Panc1 (cell line): ENCODE measurements around the gene TTLL4. TPM values are rescaled to one million over a fixed set of nuclear protein-coding genes. Genes with fewer than 3 reads are reported as not detected.

Experiments
- ATAC-seq: fragments of 200-7000 bp; cut with Tn5 transposase; 2 replicates; pipeline ENCODE4 v1.9.1; 2020; ENCODE audit warnings: mild to moderate bottlenecking, moderate library complexity
- BruUV-seq: library from RNA; stranded (reverse); fragments of 400-500 nt; replicated peaks from 2 replicates; lab custom pipeline; 2021; lab: Mats Ljungman, UMichigan
- CTCF ChIA-PET: fragments of 300-600 bp; sonication (Branson Sonifier 250); formaldehyde crosslinking; loops from one replicate; lab custom pipeline; 2022; ENCODE audit warnings: antibody characterized with exemption; lab: Charles Lee
- POLR2A ChIA-PET: fragments of 300-600 bp; sonication (Branson Sonifier 250); formaldehyde crosslinking; loops from one replicate; lab custom pipeline; 2022; ENCODE audit warnings: antibody characterized with exemption; lab: Charles Lee
- DNase-seq: peaks from one replicate; pipeline ENCODE4 v3.0.0-alpha.2; 2010; ENCODE audit warnings: low read depth, low spot score
- H3K27ac ChIP-seq: 2 replicates; pipeline ENCODE4 v1.5.1; 2011; ENCODE audit warnings: mild to moderate bottlenecking, low read length, inconsistent platforms
- H3K27me3 ChIP-seq: fragments of 200-500 bp; sonication (Bioruptor generic); 2 replicates; pipeline ENCODE4 v1.6.0; 2014; ENCODE audit warnings: low read length, inconsistent platforms; ENCODE audit not compliant: control insufficient read depth, insufficient read depth
- H3K36me3 ChIP-seq: fragments of 200-500 bp; sonication (Bioruptor generic); 2 replicates; pipeline ENCODE4 v1.5.1; 2014; ENCODE audit warnings: inconsistent platforms, mild to moderate bottlenecking, low read length, moderate library complexity; ENCODE audit not compliant: control insufficient read depth, insufficient read depth
- H3K4me1 ChIP-seq: 2 replicates; pipeline ENCODE4 v1.5.1; 2011; ENCODE audit warnings: inconsistent platforms, mild to moderate bottlenecking, low read length, moderate library complexity; ENCODE audit not compliant: control insufficient read depth, insufficient read depth
- H3K4me3 ChIP-seq, 2 experiments: 2 replicates each; pipeline ENCODE4 v1.5.1; 2011 to 2012; ENCODE audit warnings: low read depth in 2 of 2, low read length in 2 of 2, mild to moderate bottlenecking in 2 of 2, inconsistent platforms in 1 of 2, moderate library complexity in 1 of 2
- H3K9me3 ChIP-seq: fragments of 200-500 bp; sonication (Bioruptor generic); 2 replicates; pipeline ENCODE4 v1.5.1; 2014; ENCODE audit warnings: low read depth, mild to moderate bottlenecking, inconsistent platforms, low read length, moderate library complexity; ENCODE audit not compliant: control insufficient read depth, insufficient read depth
- POLR2AphosphoS5 ChIP-seq: IDR thresholded peaks from 2 replicates; pipeline ENCODE4 v1.6.1; 2012; ENCODE audit warnings: mild to moderate bottlenecking, low read depth, low read length, moderate library complexity
- SIN3A ChIP-seq: IDR thresholded peaks from 2 replicates; pipeline ENCODE4 v1.6.1; 2012; ENCODE audit warnings: low read depth, mild to moderate bottlenecking, low read length, moderate library complexity, borderline replicate concordance; ENCODE audit not compliant: insufficient read depth
- TCF7L2 ChIP-seq: IDR thresholded peaks from 2 replicates; pipeline ENCODE4 v1.6.1; 2011; ENCODE audit warnings: mild to moderate bottlenecking, low read depth, low read length, inconsistent platforms
- in situ Hi-C: cut with HindIII; loops from 2 replicates; pipeline ENCODE4 v1.10.0; 2016; ENCODE audit warnings: low sequenced_read_pairs, low pct_unique_long_range_greater_than_20kb
- intact Hi-C: fragments of 100-400 bp; cut with micrococcal nuclease; formaldehyde crosslinking; loops from one replicate; pipeline ENCODE4 v1.10.0; 2022; ENCODE audit not compliant: unreplicated experiment
- total RNA-seq: library from RNA; stranded (reverse); gene quantifications from one replicate; pipeline ENCODE4 v1.2.1, GENCODE V29; 2021; ENCODE audit not compliant: unreplicated experiment
- TF ChIP-seq, protein P1 (sequence below), 2 experiments: IDR thresholded peaks; 2 replicates each; pipeline ENCODE4 v1.6.1; 2011 to 2012; ENCODE audit warnings: low read depth in 2 of 2, control low read depth in 1 of 2, low read length in 1 of 2, mild to moderate bottlenecking in 1 of 2, moderate library complexity in 1 of 2; ENCODE audit not compliant: insufficient read depth in 1 of 2
- TF ChIP-seq, protein P2 (sequence below): fragments of 450-650 bp; IDR thresholded peaks from 2 replicates; pipeline ENCODE4 v1.5.1; 2017; ENCODE audit warnings: mild to moderate bottlenecking

Gene TTLL4
- total RNA-seq, 1 experiment from 2014 or later, result 45.6 TPM

- POLR2A ChIA-PET, result no interaction called here
- intact Hi-C loops, result no loop called here
Measured at GRCh38 chr2:218736531-218736930, 25.9 kb downstream of the TTLL4 start.

GRCh38 chr2:218743068-218743467 lies 32.4 kb downstream of the TTLL4 start:
- in situ Hi-C loops (no loop called here), intact Hi-C loops (no loop called here)
- H3K27ac ChIP-seq, result no peak overlapping the region
- TF ChIP-seq SIN3A (no peak), POLR2AphosphoS5 (no peak), TCF7L2 (no peak)
- TF ChIP-seq, protein P1, sequence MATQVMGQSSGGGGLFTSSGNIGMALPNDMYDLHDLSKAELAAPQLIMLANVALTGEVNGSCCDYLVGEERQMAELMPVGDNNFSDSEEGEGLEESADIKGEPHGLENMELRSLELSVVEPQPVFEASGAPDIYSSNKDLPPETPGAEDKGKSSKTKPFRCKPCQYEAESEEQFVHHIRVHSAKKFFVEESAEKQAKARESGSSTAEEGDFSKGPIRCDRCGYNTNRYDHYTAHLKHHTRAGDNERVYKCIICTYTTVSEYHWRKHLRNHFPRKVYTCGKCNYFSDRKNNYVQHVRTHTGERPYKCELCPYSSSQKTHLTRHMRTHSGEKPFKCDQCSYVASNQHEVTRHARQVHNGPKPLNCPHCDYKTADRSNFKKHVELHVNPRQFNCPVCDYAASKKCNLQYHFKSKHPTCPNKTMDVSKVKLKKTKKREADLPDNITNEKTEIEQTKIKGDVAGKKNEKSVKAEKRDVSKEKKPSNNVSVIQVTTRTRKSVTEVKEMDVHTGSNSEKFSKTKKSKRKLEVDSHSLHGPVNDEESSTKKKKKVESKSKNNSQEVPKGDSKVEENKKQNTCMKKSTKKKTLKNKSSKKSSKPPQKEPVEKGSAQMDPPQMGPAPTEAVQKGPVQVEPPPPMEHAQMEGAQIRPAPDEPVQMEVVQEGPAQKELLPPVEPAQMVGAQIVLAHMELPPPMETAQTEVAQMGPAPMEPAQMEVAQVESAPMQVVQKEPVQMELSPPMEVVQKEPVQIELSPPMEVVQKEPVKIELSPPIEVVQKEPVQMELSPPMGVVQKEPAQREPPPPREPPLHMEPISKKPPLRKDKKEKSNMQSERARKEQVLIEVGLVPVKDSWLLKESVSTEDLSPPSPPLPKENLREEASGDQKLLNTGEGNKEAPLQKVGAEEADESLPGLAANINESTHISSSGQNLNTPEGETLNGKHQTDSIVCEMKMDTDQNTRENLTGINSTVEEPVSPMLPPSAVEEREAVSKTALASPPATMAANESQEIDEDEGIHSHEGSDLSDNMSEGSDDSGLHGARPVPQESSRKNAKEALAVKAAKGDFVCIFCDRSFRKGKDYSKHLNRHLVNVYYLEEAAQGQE (IDR thresholded peaks at IDR 0.05; ENCODE audit: insufficient read depth in 1 of 2, low read depth in 2 of 2, low read length in 1 of 2), result no peak
- TF ChIP-seq, protein P2, sequence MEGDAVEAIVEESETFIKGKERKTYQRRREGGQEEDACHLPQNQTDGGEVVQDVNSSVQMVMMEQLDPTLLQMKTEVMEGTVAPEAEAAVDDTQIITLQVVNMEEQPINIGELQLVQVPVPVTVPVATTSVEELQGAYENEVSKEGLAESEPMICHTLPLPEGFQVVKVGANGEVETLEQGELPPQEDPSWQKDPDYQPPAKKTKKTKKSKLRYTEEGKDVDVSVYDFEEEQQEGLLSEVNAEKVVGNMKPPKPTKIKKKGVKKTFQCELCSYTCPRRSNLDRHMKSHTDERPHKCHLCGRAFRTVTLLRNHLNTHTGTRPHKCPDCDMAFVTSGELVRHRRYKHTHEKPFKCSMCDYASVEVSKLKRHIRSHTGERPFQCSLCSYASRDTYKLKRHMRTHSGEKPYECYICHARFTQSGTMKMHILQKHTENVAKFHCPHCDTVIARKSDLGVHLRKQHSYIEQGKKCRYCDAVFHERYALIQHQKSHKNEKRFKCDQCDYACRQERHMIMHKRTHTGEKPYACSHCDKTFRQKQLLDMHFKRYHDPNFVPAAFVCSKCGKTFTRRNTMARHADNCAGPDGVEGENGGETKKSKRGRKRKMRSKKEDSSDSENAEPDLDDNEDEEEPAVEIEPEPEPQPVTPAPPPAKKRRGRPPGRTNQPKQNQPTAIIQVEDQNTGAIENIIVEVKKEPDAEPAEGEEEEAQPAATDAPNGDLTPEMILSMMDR, result no peak
- CTCF ChIA-PET, result no interaction called here
- no peak overlapping the region for H3K4me3 ChIP-seq
- BruUV-seq, result no TSS peak
- POLR2A ChIA-PET, result no interaction called here
- H3K27me3 ChIP-seq, result no peaks in the 10 kb centered on the region
- H3K9me3 ChIP-seq, result no peaks in the 10 kb centered on the region
- DNase-seq (no peak), ATAC-seq (no peak)
- peaks cover 5% of the 10 kb centered on the region; the same call in 1 of the 2 replicates for H3K36me3 ChIP-seq
- no peaks in the 10 kb centered on the region for H3K4me1 ChIP-seq

More at GRCh38 chr2:218736531-218736930, 25.9 kb downstream of the TTLL4 start:
- in situ Hi-C loops, result no loop called here
- ATAC-seq (no peak), DNase-seq (no peak)
- no peaks in the 10 kb centered on the region for H3K9me3 ChIP-seq
- H3K36me3 ChIP-seq, result peaks cover 6% of the 10 kb centered on the region; the same call in 1 of the 2 replicates
- CTCF ChIA-PET, result interaction anchor here (0.6 kb wide), 1 partner anchor 14 kb away, joined by 3 read pairs; no protein-coding TSS in a partner anchor
- no peaks in the 10 kb centered on the region for H3K27me3 ChIP-seq
- H3K4me3 ChIP-seq, result no peak overlapping the region
- TF ChIP-seq SIN3A, result no peak
- no peak overlapping the region for H3K27ac ChIP-seq
- BruUV-seq, result no TSS peak
- peaks cover 15% of the 10 kb centered on the region for H3K4me1 ChIP-seq

DNA sequence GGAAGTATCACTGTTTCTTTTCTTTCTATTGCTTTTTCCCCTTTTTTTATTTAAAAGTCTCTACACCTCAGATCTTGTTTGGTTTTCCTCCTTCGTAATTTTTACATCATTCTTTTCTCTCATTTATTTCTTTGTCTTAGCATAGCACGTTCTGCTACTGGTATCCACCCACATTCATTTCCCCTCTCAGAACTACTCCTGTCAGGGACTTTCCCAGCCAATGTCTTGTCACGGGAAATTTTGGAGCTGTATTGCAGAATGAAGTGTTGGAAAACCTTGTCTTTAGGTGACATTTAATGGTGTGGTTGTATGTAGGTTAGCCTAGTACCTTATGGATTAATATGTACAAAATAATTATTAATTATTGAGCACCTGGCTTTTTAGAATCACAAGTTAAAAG lies 34.0 kb downstream of the TTLL4 start:
- CTCF ChIA-PET, result no interaction called here
- no peaks in the 10 kb centered on the region; the same call in 1 of the 2 replicates for H3K36me3 ChIP-seq

More for the DNA sequence above, 34.0 kb downstream of the TTLL4 start:
- POLR2A ChIA-PET, result no interaction called here
- BruUV-seq, result no TSS peak
- Histone ChIP-seq H3K9me3 (no peaks in the 10 kb centered on the region), H3K4me1 (no peaks in the 10 kb centered on the region), H3K27me3 (no peaks in the 10 kb centered on the region), H3K4me3 (no peak overlapping the region), H3K27ac (no peak overlapping the region)
- no peak for TF ChIP-seq SIN3A
- DNase-seq (no peak), ATAC-seq (no peak)
- in situ Hi-C loops, result no loop called here
- intact Hi-C loops, result no loop called here
